Activated gamma-delta T cell treated with Interleukin-2 at 50 U/mL for 16 hours (primary cell): ENCODE measurements around the gene SNAI3.
A peak's percentile ranks its signal among the peaks of the same experiment; 100 is the strongest.

Experiments
- DNase-seq: peaks from one replicate; pipeline ENCODE4 v3.0.0-alpha.2; 2020

The SNAI3 gene

GRCh38 chr16:88703486-88704309 is 17.4 kb upstream of the SNAI3 start:
- peak; percentile 87 for DNase-seq

- DNase-seq: no peak
These were observed 16.3 kb upstream of the SNAI3 start for GRCh38 chr16:88702371-88703210.

GRCh38 chr16:88701581-88702370 is 15.5 kb upstream of the SNAI3 start:
- no peak for DNase-seq

- DNase-seq: peak; percentile 99
These were observed 14.6 kb upstream of the SNAI3 start for GRCh38 chr16:88700636-88701482.

DNA sequence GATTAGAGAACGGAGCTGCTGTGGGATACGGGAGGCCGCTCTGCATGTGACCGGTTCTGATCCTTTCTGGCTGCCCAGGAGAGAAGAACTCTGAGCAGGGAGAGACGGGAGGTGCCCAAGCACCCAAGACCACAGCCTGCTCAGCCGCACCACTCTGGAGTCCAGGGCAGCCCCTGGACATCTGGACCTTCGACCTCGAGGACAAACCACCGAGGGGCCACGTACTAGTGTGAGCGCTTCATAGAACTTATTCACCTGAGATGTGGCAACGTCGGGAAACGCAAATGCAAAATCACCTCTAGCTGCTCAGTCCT is 14.0 kb upstream of the SNAI3 start:
- DNase-seq: no peak

DNA sequence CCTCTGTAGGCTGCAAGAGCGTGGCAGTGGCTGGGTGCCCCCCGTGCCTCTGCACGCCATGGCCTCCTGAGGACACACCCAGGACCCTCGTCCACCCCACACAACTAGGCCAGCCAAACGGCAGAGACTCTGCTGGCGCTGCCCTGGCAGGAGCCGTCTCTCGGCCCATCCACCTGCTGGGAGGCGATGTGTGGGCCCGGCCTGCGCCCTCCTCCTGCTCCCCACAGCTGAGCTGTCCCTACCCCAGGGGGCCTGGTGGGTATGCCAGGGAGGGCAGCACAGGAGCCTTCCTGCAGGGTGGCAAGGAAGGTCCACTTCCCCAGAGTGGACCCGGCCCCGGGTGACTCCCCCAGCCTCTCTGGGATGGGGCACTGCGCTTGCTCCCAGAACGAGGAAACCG is 12.9 kb upstream of the SNAI3 start:
- DNase-seq: no peak

DNA sequence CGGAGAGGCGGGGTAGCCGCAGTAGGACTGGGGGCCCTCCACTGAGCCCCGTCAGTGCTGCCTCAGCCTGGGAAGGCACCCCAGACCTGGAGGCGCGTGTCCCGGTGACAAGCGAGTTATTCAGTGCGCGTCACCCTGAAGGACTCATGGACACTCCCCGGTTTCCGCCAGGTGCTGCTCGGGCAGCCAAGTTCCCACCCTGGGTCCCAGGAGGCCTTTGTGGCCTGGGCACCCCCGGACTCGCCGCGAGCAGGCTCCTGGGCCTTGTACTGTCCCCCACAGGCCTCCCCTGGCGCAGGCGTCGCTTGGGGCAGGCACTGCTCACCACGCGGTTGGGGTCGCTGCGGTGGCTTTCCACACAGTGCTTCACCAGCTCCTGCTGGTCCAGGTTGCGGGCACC is 12.3 kb upstream of the SNAI3 start:
- no peak for DNase-seq

- no peak for DNase-seq
These were observed 11.7 kb upstream of the SNAI3 start for GRCh38 chr16:88697831-88698615.

GRCh38 chr16:88697116-88697830 is 11.0 kb upstream of the SNAI3 start:
- no peak for DNase-seq

- no peak for DNase-seq
These were observed 10.1 kb upstream of the SNAI3 start for GRCh38 chr16:88696441-88696840.

GRCh38 chr16:88695753-88696152 is 9.4 kb upstream of the SNAI3 start:
- no peak for DNase-seq

- no peak for DNase-seq
These were observed 8.9 kb upstream of the SNAI3 start for GRCh38 chr16:88695218-88695617.

GRCh38 chr16:88694221-88695087 is 8.1 kb upstream of the SNAI3 start:
- no peak for DNase-seq

DNA sequence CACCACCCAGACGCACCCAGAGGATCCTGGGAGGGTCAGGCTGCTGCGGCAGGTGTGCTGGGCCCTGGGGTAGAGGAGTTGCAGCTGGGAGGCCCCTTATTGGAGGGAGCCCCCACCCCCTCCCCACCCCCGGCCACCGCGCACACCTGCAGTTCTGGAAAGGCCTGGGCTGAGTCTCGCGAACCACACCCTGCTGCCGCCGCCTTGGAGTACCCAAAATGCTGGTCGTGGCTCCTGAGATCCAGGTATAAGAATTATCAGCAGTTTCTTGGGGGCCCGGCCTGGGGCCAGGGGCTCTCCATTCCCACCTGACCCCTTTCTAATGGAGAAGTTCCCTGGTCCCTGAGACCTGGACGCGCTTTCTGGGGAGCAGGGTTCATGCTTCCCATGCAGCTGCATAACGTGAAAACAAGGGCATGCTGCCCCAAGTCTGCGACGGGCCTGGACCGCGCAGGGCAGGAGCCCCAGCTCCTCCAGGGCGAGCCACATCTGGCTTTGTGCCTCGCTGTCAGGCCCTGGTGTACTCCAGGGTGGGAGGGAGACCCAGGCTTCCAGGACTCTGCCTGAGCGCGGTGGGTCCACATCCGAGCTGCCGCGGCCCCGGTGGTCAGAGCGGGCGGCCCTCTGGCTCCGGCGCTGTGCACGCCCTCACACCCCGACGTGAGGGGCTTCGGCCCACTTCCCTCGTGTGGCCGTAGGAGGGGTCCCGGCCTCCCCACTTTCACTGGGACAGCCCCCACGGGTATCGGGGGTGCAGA is 7.3 kb upstream of the SNAI3 start:
- no peak for DNase-seq

- DNase-seq: no peak
These were observed 6.6 kb upstream of the SNAI3 start for GRCh38 chr16:88692861-88693260.

- no peak for DNase-seq
These were observed 5.7 kb upstream of the SNAI3 start for GRCh38 chr16:88691924-88692560.

GRCh38 chr16:88691129-88691813 is 5.0 kb upstream of the SNAI3 start:
- DNase-seq: no peak
